GM19463 (cell line): ENCODE measurements around the gene BIVM.

ENCODE experiments used
- ATAC-seq: cut with Tn5 transposase; IDR thresholded peaks from one replicate; pipeline ENCODE4 v1.9.1; 2021; ENCODE audit warnings: mild to moderate bottlenecking, moderate library complexity; ENCODE audit not compliant: unreplicated experiment

BIVM gene

DNA sequence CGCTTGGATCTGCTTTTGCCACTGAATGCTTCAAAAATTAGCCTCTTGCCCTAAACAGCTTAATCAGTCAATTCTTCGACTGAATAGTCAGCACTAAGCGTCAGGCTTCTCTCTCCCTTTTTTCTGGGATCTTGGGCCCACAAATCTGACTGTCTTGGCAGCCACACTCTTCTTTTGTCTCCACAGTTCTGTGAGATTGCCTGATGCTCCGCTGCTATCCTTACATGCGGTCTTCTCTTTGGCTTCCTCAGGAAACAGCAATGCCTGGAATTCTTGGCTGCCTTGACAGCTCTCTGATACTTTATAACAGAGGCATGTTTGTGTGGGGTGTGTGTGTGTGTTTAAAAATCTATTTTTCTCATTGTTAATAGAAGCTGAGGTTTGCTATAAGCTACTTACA is 79.6 kb downstream of the BIVM start:
- no peak for ATAC-seq

DNA sequence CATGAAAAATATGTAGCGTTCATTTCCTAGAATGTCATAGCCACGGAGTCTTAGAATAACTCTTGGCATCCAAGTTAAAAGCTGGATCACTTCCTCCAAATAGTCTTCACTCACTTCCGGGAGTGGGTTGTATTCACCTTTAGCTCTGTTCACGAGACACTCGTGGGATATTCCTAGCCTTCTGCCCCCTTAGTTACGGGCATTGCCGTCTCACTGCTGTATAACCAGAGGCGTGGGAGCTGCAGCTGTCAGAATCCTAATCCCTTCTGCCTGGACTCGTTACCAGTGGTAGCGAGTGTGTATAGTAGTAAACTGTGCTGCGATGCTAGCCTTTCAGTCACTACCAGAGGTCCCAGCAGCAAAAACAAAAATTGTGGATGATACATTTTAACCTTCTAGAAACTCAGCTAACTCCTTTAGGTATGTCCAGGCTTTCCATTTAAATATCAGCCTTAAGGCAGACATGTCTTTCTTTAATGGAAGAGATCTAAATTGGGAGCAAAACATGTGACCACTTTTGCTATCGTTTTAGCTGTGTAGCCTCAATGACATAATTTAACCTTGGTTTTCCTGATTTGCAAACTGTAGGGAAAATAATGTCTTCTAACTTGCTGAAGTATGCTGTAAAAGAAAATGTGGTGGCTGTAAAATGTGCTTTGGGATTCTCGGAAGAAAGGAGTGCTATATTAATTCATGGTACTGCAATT is 81.0 kb downstream of the BIVM start:
- no peak for ATAC-seq

DNA sequence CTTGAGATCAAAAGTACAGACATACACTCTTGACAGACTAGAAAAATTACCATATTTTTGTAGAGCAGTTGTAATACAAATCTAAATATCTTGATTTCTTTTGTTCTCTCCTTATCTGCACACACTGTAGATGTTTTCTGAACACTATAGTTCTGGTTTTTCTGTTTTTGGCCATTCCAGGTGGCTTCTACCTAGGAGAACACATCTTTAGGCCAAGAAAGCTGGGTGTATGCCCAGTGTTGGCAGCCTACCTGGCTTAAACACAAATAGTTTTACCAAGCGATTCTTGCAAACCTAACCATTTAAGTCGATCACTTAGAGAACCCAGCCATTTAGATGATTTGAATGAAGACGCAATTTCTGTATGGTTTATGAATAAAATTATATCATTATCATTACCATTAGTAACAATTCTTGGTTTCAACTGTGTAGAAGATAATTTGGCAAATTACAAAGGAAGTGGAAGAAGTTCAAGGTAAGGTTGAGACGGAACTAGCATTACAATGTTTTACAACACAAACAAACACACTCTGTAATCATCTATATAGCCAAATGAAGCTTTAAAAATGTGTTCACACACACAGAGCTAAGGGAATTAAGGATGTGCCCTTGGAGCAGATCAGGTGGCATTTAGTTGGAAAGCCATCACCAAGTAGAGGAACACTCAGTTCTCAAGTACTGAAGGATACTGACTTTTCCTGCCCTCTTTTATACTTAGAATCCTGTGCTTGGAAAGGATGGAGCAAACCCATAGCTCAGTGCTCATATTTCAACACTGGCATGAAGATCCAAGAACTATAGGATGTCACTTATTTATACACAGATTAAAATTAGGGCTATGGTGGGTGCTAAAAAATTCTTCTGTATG is 83.1 kb downstream of the BIVM start:
- ATAC-seq, result no peak
